Right ventricle myocardium inferior (tissue), 1 donor: ENCODE results near the gene ITPRID2. TPM values are rescaled to one million over a fixed set of nuclear protein-coding genes. Genes with fewer than 3 reads are reported as not detected.

Source experiments
- total RNA-seq: library from RNA; stranded (reverse); fragmentation: NEBNext Ultra II Directional; extraction: Animal tissue kit (Norgen Biotek cat#: 25700); gene quantifications from one replicate; pipeline ENCODE4 v1.2.1, GENCODE V29; 2021
- donor health status: DM: no; HTN: yes; CAD: no; lungs with severe emphysema.

The ITPRID2 gene
- total RNA-seq, 1 donor from 2014 or later, result 64.5 TPM

Other genes with a start within 250 kb of the ITPRID2 start
- gene CERKL, start 234.6 kb upstream of the ITPRID2 start, total RNA-seq, result not detected
- gene NEUROD1, start 211.2 kb upstream of the ITPRID2 start, total RNA-seq, result not detected
- 24.0 TPM for gene PPP1R1C, start 94.1 kb downstream of the ITPRID2 start, total RNA-seq